HepG2 (cell line): Measurements from ENCODE around the gene JUND. TPM values are rescaled to one million over a fixed set of nuclear protein-coding genes. Genes with fewer than 3 reads are reported as not detected.

Experiments
- BHLHE40 ChIP-seq: IDR thresholded peaks from 2 replicates; pipeline ENCODE4 v1.6.1; 2011; ENCODE audit warnings: low read length, improper control_type of control experiment
- CEBPG ChIP-seq: IDR thresholded peaks from 2 replicates; pipeline ENCODE4 v1.6.1; 2016
- FLYWCH1 ChIP-seq: sonication (generic); formaldehyde crosslinking; IDR thresholded peaks from 2 replicates; pipeline ENCODE4 v1.8.1; 2023; ENCODE audit warnings: mild to moderate bottlenecking, missing genetic modification reagents
- FOXA1 ChIP-seq, 2 experiments: fragments of 450-650 bp in 1 of 2; sonication (generic) in 1 of 2; formaldehyde crosslinking in 1 of 2; IDR thresholded peaks; 2 replicates each; pipeline versions ENCODE4 v1.4.0 to v1.6.1; 2016 to 2020; ENCODE audit warnings: missing genetic modification reagents in 1 of 2
- GLMP ChIP-seq: sonication (generic); formaldehyde crosslinking; IDR thresholded peaks from 2 replicates; pipeline ENCODE4 v1.9.0; 2021; ENCODE audit warnings: missing genetic modification reagents, mild to moderate bottlenecking, borderline replicate concordance
- HIVEP1 ChIP-seq: sonication (generic); formaldehyde crosslinking; IDR thresholded peaks from 2 replicates; pipeline ENCODE4 v1.4.0; 2020; ENCODE audit warnings: mild to moderate bottlenecking, missing genetic modification reagents
- HMG20A ChIP-seq: IDR thresholded peaks from 2 replicates; pipeline ENCODE4 v1.6.1; 2016; ENCODE audit warnings: borderline replicate concordance
- HNRNPH1 ChIP-seq: fragments of 200-400 bp; formaldehyde crosslinking; optimal IDR thresholded peaks from 2 replicates; pipeline ENCODE3; 2017; ENCODE audit warnings: mild to moderate bottlenecking, low read depth, low read length
- MED1 ChIP-seq: sonication (generic); formaldehyde crosslinking; IDR thresholded peaks from 2 replicates; pipeline ENCODE4 v1.4.0; 2020; ENCODE audit warnings: missing genetic modification reagents
- NRL ChIP-seq: sonication (generic); formaldehyde crosslinking; IDR thresholded peaks from 2 replicates; pipeline ENCODE4 v1.5.0; 2020; ENCODE audit warnings: missing genetic modification reagents, mild to moderate bottlenecking, moderate library complexity, borderline replicate concordance
- SKIL ChIP-seq: sonication (generic); formaldehyde crosslinking; IDR thresholded peaks from 2 replicates; pipeline ENCODE4 v1.8.0; 2022; ENCODE audit warnings: missing genetic modification reagents, mild to moderate bottlenecking, moderate library complexity, borderline replicate concordance
- TEAD2 ChIP-seq: sonication (generic); formaldehyde crosslinking; IDR thresholded peaks from 2 replicates; pipeline ENCODE4 v1.9.0; 2021; ENCODE audit warnings: missing genetic modification reagents
- ZBTB3 ChIP-seq: sonication (generic); formaldehyde crosslinking; IDR thresholded peaks from 2 replicates; pipeline ENCODE4 v1.4.0; 2020; ENCODE audit warnings: low read depth, mild to moderate bottlenecking, moderate library complexity, missing genetic modification reagents, borderline replicate concordance
- ZFAT ChIP-seq: sonication (generic); formaldehyde crosslinking; conservative IDR thresholded peaks from 2 replicates; pipeline ENCODE4 v1.8.1; 2023; ENCODE audit warnings: missing genetic modification reagents, inconsistent platforms
- ZMAT5 ChIP-seq: sonication (generic); formaldehyde crosslinking; IDR thresholded peaks from 2 replicates; pipeline ENCODE4 v1.5.0; 2020; ENCODE audit warnings: mild to moderate bottlenecking, low read depth, missing genetic modification reagents, borderline replicate concordance
- ZNF318 ChIP-seq: sonication (generic); formaldehyde crosslinking; IDR thresholded peaks from 2 replicates; pipeline ENCODE4 v1.4.0; 2020; ENCODE audit warnings: mild to moderate bottlenecking, missing genetic modification reagents
- ZNF501 ChIP-seq: sonication (generic); formaldehyde crosslinking; IDR thresholded peaks from 2 replicates; pipeline ENCODE4 v1.5.1; 2020; ENCODE audit warnings: mild to moderate bottlenecking, moderate library complexity, missing genetic modification reagents
- ZNF7 ChIP-seq: IDR thresholded peaks from 2 replicates; pipeline ENCODE4 v1.6.1; 2016; ENCODE audit warnings: missing biosample characterization, missing genetic modification reagents
- polyA plus RNA-seq, 8 experiments: library from polyadenylated mRNA; depleted of rRNA in 3 of 8; stranded (reverse) in 7 of 8; unstranded in 1 of 8; fragments of >200 nt; fragmentation: Illumina TruSeq in 4 of 8; extraction: Trizol in 4 of 8; gene quantifications; 2 replicates each; pipeline versions ENCODE4 v1.2.1 to v1.2.3, GENCODE V29; 2011 to 2016; ENCODE audit warnings: low read depth in 4 of 8, missing spikeins in 1 of 8, mixed read lengths in 1 of 8; ENCODE audit not compliant: insufficient read depth in 1 of 8
- total RNA-seq, 5 experiments: library from RNA; depleted of rRNA; stranded (reverse); fragments of >200 nt; fragmentation: Illumina TruSeq; extraction: Trizol; gene quantifications; 2 replicates each; pipeline ENCODE4 v1.2.3, GENCODE V29; 2016; ENCODE audit warnings: low read depth in 1 of 5

The JUND gene
- total and polyA plus RNA-seq, 2 of the 13 experiments (the other 11 are each of a cell fraction or from before 2014, with no cell fraction given), result 41.2 to 59.8 TPM

GRCh38 chr19:18230941-18231734 lies 50.3 kb downstream of the JUND start (continued):
- no peak for TF ChIP-seq TEAD2 (CRISPR knock-in tag)
- TF ChIP-seq MED1 (CRISPR knock-in tag), result 0 out of 2 replicates have a peak, but pooled peaks have one; percentile 24
- TF ChIP-seq HNRNPH1, result no peak
- peak; percentile 73 for TF ChIP-seq HIVEP1 (CRISPR knock-in tag)
- TF ChIP-seq HMG20A (CRISPR knock-in tag), result 0 out of 2 replicates have a peak, but pooled peaks have one; percentile 26
- no peak for TF ChIP-seq FLYWCH1 (CRISPR knock-in tag)
- TF ChIP-seq ZMAT5, result no peak
- TF ChIP-seq ZFAT (CRISPR knock-in tag), result no peak
- no peak for TF ChIP-seq ZNF7 (CRISPR knock-in tag)
- TF ChIP-seq FOXA1 (IDR thresholded peaks at IDR 0.05), result no peak
- no peak for TF ChIP-seq FOXA1 (CRISPR knock-in tag; IDR thresholded peaks at IDR 0.05)
- no peak for TF ChIP-seq ZBTB3
- TF ChIP-seq GLMP (CRISPR knock-in tag), result no peak
- TF ChIP-seq ZNF318 (CRISPR knock-in tag), result no peak
- peak; percentile 53 for TF ChIP-seq CEBPG
- TF ChIP-seq NRL, result no peak
- 0 out of 2 replicates have a peak, but pooled peaks have one; percentile 26 for TF ChIP-seq SKIL (CRISPR knock-in tag)
- TF ChIP-seq BHLHE40, result 0 out of 2 replicates have a peak, but pooled peaks have one; percentile 17
- no peak for TF ChIP-seq ZNF501 (CRISPR knock-in tag)
